Kidney epithelial cell (primary cell): ENCODE measurements around the gene PHLPP2. TPM values are rescaled to one million over a fixed set of nuclear protein-coding genes. Genes with fewer than 3 reads are reported as not detected.

Experiments
- DNase-seq: peaks from one replicate; pipeline ENCODE4 v3.0.0-alpha.2; 2010; ENCODE audit warnings: low read depth
- H3K27me3 ChIP-seq: 2 replicates; pipeline ENCODE4 v1.6.0; 2011; ENCODE audit warnings: low read length; ENCODE audit not compliant: control insufficient read depth, insufficient read depth
- H3K36me3 ChIP-seq: 2 replicates; pipeline ENCODE4 v1.5.1; 2011; ENCODE audit warnings: low read length; ENCODE audit not compliant: control insufficient read depth, insufficient read depth
- H3K4me3 ChIP-seq: 2 replicates; pipeline ENCODE4 v1.5.1; 2011; ENCODE audit warnings: low read depth, mild to moderate bottlenecking, control low read depth, low read length
- CTCF ChIP-seq: IDR thresholded peaks from 2 replicates; pipeline ENCODE4 v1.5.1; 2011; ENCODE audit warnings: mild to moderate bottlenecking, moderate library complexity, low read length, control low read depth, inconsistent platforms; ENCODE audit not compliant: insufficient read depth, poor library complexity, severe bottlenecking
- total RNA-seq: library from RNA; depleted of rRNA; stranded (reverse); fragments of >200 nt; gene quantifications from 2 replicates; pipeline ENCODE4 v1.2.3, GENCODE V29; 2015

PHLPP2 gene
- total RNA-seq, 1 donor from 2014 or later: 7.1 TPM

- no peak for DNase-seq
- no peak for TF ChIP-seq CTCF
- H3K36me3 ChIP-seq: no peaks in the 10 kb centered on the region
- no peak overlapping the region for H3K4me3 ChIP-seq
- no peaks in the 10 kb centered on the region for H3K27me3 ChIP-seq
Measured at GRCh38 chr16:71672125-71672524, 52.4 kb downstream of the PHLPP2 start.

- H3K27me3 ChIP-seq: no peaks in the 10 kb centered on the region
- TF ChIP-seq CTCF: no peak
- DNase-seq: no peak
- H3K4me3 ChIP-seq: no peak overlapping the region
- no peaks in the 10 kb centered on the region for H3K36me3 ChIP-seq
Measured at GRCh38 chr16:71671165-71671564, 53.3 kb downstream of the PHLPP2 start.

- Histone ChIP-seq H3K27me3 (no peaks in the 10 kb centered on the region), H3K36me3 (no peaks in the 10 kb centered on the region), H3K4me3 (no peak overlapping the region)
- no peak for DNase-seq
- TF ChIP-seq CTCF: no peak
Measured at GRCh38 chr16:71670537-71670936, 54.0 kb downstream of the PHLPP2 start.

GRCh38 chr16:71669926-71670536, 54.5 kb downstream of the PHLPP2 start:
- Histone ChIP-seq H3K27me3 (no peaks in the 10 kb centered on the region), H3K36me3 (no peaks in the 10 kb centered on the region), H3K4me3 (no peak overlapping the region)
- no peak for DNase-seq
- TF ChIP-seq CTCF: no peak

GRCh38 chr16:71666928-71667707, 57.4 kb downstream of the PHLPP2 start:
- no peak for DNase-seq
- H3K27me3 ChIP-seq: no peaks in the 10 kb centered on the region
- TF ChIP-seq CTCF: no peak
- no peak overlapping the region for H3K4me3 ChIP-seq
- no peaks in the 10 kb centered on the region for H3K36me3 ChIP-seq
